HG02852 (cell line): ENCODE data around the gene OBSCN.
"Not testable (repeated sequence)": the region's sequence is repeated elsewhere in the genome, so short reads cannot be mapped to it uniquely, and the experiment has no call there.

Experiments used
- ATAC-seq: cut with Tn5 transposase; IDR thresholded peaks from one replicate; pipeline ENCODE4 v1.9.1; 2021; ENCODE audit warnings: mild to moderate bottlenecking, moderate library complexity; ENCODE audit not compliant: unreplicated experiment

The OBSCN gene

GRCh38 chr1:228185641-228185965 is 22.2 kb upstream of the OBSCN start:
- no peak for ATAC-seq

DNA sequence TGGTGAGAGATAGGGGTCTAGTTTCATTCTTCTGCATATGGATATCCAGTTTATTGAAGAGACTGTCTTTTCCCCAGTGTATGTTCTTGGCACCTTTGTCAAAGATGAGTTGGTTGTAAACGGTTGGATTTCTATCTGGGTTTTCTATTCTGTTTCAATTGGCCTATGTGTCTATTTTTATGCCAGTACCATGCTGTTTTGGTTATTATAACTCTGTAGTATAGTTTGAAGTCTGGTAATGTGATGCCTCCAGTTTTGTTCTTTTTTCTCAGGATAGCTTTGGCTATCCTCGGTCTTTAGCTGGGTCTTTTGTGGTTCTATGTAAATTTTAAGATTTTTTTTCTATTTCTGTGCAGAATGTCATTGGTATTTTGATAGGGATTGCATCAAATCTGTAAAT is 19.6 kb upstream of the OBSCN start:
- ATAC-seq, result not testable (repeated sequence)

DNA sequence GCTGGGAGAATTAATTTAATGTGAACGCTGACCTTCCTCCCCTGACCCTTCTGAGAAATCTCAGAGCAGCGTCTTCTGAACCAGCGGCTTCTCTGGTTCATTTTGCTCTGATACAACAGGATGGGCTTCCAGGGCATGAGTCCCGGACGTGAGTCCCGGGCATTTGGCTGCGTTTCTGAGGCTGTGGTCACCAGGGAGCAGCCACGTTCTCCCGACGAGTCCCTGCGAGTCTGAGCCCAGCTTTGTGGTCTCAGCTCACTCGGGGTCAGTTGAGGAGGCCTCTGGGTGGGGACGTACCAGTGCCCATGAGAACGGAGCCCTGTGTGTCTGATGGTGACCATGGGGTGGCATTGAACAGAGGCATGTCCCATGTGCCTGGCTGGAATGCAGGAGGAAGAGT is 17.7 kb upstream of the OBSCN start:
- no peak for ATAC-seq

GRCh38 chr1:228190778-228191177 is 17.1 kb upstream of the OBSCN start:
- ATAC-seq, result no peak

DNA sequence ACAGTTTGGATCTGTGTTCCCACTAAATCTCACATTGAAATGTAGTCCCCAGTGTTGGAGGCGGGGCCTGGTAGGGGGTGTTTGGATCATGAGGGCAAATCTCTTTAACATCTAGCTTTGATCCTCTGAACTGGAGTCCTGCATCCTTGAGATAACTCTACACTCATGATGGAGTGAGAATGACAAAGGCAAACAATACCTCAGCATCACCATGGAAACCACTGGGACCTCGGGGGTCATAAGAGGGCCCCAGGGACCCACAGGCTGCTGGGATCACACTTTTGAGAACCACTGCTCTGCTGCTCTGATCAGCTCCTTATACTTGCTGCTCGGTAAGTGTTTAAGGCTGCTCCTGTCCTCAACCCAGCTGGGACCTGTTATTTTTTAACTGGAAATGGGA is 13.4 kb upstream of the OBSCN start:
- no peak for ATAC-seq

- ATAC-seq, result no peak
Measured at GRCh38 chr1:228194921-228195812, 12.7 kb upstream of the OBSCN start.

GRCh38 chr1:228197555-228198147 is 10.2 kb upstream of the OBSCN start:
- ATAC-seq, result no peak

DNA sequence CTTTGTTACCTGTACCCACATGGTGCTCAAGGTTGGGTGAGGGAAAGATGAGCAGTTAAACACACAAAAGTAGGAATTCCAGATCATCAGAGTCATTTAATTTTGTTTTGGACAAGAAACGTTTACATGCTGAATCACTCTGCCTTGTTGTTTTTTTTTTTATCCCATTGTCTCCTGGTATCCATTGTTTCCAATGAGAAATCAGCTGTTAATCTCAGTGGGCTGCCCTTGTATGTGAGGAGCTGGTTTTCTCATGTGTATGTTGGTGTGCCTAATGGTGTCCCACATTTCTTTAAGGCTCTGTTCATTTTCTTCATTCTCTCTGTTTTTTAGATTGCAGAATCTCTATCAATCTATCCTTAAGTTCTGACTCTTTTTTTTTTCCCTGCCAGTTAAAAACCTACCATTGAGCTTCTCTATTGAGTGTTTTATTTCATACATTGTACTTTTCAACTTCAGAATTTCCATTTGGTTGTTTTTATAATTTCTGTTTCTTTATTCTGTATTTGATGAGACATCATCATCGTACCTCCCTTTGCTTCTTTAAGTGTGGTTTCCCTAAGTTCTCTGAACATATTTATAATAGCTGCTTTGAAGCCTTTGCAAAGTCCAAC is 8.8 kb upstream of the OBSCN start:
- ATAC-seq, result no peak

DNA sequence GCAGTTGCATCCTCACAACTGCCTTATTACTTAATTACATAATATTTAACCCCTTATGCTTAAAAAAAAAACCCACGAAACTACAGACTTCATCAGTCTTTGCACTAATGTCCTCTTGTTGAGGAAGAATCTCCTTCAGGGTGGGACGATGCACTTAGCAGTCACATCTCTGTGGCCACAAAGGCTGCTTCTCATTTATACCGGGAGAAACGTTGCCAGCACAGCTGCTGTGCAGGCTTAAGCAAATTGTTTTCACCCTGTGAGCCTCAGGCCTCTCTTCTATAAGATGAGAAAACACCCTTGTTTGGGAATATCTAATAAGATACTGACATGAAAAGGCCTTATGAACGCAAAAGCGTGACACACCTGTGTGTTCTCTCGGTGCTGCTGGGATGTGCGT is 2.9 kb upstream of the OBSCN start:
- no peak for ATAC-seq

- ATAC-seq, result no peak
Measured at GRCh38 chr1:228205526-228206436, 2.1 kb upstream of the OBSCN start.

GRCh38 chr1:228206582-228207351 is 1.1 kb upstream of the OBSCN start:
- no peak for ATAC-seq

- ATAC-seq, result no peak
Measured at GRCh38 chr1:228207381-228207810, 448 bp upstream of the OBSCN start.

GRCh38 chr1:228208831-228209551 is 1.1 kb downstream of the OBSCN start:
- no peak for ATAC-seq

DNA sequence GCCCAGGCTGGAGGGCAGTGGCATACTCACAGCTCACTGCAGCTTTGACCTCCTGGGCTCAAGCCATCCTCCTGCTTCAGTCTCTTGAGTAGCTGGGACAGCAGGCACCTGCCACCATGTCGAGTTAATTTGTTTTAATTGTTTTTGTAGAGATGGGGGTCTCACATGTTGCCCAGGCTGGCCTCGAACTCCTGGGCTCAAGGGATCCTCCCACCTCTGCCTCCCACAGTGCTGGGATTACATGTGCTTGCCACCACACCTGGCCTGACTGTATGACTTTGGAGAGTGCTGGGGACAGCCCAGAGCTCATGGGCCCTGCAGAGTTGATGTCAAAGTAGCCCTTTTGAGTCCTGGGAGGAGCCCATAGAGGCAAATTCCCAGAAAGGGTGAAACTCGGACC is 1.8 kb downstream of the OBSCN start:
- ATAC-seq, result no peak

DNA sequence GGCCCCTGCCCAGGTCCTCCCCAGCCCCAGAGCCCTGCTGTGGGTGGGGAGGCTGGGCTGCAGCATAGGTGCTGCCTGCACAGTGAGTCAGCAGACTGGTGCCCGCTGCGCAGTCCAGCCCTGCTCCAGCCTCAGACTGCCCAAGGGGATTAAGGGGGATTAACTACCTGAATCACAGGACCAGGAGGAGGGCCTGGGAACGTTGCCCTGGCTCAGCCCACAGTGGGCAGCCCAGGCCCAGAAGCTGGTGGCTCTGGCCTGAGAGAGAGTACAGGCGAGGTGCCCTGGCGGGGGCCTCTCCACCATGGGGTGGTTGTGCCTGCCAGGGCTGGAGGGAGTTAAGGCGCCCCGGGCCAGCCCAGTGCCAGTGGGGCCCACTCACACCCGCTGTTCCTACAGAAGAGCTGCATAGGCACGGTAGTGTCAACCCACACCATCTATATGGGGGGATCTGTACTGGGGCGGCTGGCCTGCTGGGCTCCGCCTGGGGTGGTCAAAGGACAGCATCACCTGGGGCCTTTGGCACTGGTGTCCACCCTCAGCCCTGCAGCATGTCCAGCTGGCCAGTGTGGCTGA is 2.3 kb downstream of the OBSCN start:
- no peak for ATAC-seq

DNA sequence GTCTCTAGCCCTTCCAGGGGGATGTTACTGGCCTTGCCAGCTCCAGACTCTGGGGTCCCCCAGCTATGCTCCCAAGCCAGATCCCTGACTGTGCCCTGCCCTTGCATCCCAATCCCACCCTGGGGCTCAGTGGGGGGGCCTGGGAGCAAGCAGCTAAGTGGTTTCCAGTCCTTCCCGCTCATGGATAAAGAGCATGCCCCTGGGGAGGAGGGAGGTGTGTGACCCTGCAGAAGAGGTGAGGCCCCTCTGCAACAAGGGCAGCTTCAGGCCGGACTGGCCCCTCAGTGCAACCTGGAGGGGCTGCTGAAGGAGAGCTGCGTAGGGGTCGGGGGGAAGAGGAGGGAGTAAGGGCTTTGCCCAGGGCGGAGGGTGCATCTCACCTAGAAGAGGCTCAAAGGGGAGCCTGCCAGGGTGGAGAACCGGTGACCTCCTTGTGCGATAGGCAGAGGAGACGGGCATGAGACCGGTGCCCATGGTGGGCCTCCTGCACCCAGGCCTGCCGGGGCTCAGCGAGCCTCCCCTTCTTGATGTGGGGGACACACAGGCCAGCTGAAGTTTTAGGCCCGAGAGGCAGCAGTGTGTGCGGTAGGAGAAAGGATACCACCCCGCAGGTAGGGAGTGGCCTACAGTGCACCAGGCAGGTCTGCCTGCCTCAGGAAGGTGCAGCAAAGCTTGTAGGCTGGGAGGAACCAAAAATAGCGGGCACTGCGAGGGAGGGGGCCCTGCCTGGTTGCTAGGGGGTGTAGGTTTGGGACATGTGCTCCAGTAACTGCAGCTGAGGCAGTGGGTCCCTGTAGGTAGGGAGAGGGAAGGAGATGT is 3.1 kb downstream of the OBSCN start:
- no peak for ATAC-seq

GRCh38 chr1:228211531-228212414 is 3.9 kb downstream of the OBSCN start:
- no peak for ATAC-seq
